C4-2B (cell line): ENCODE data around the gene PIK3R2.

Experiments
- CTCF ChIP-seq: fragments of 450-650 bp; conservative IDR thresholded peaks from 2 replicates; pipeline ENCODE4 v1.5.1; 2017; ENCODE audit warnings: mild to moderate bottlenecking
- ZFX ChIP-seq: fragments of 450-650 bp; IDR thresholded peaks from 2 replicates; pipeline ENCODE4 v1.6.1; 2017

- TF ChIP-seq CTCF (no peak), ZFX (no peak)
Observed at GRCh38 chr19:18218600-18218999, 65.6 kb downstream of the PIK3R2 start.
